Nephron progenitor cell (in vitro differentiated cells): Measurements from ENCODE around the gene ROR2.

Source experiments
- DNase-seq: peaks from one replicate; pipeline ENCODE4 v3.0.0; 2021
- H3K27ac Mint-ChIP-seq: 2 replicates; pipeline ENCODE4 v1.8.0; 2021; ENCODE audit warnings: mild to moderate bottlenecking, moderate library complexity, mixed read lengths
- H3K27me3 Mint-ChIP-seq: 2 replicates; pipeline ENCODE4 v1.8.0; 2021; ENCODE audit warnings: mild to moderate bottlenecking, low read depth, mixed read lengths; ENCODE audit not compliant: poor library complexity
- H3K36me3 Mint-ChIP-seq: 2 replicates; pipeline ENCODE4 v1.8.0; 2021; ENCODE audit warnings: low read depth, mixed read lengths
- H3K4me1 Mint-ChIP-seq: 2 replicates; pipeline ENCODE4 v1.8.0; 2021; ENCODE audit warnings: mixed read lengths
- H3K4me3 Mint-ChIP-seq: 2 replicates; pipeline ENCODE4 v1.8.0; 2021; ENCODE audit warnings: mild to moderate bottlenecking, moderate library complexity, mixed read lengths
- H3K9me3 Mint-ChIP-seq: 2 replicates; pipeline ENCODE4 v1.8.0; 2021; ENCODE audit warnings: mild to moderate bottlenecking, moderate library complexity, mixed read lengths
- TF ChIP-seq, protein P1 (sequence below): fragments of 200-600 bp; sonication (generic); IDR thresholded peaks from 2 replicates; pipeline ENCODE4 v1.5.0; 2021; ENCODE audit warnings: antibody characterized with exemption

Gene ROR2

DNA sequence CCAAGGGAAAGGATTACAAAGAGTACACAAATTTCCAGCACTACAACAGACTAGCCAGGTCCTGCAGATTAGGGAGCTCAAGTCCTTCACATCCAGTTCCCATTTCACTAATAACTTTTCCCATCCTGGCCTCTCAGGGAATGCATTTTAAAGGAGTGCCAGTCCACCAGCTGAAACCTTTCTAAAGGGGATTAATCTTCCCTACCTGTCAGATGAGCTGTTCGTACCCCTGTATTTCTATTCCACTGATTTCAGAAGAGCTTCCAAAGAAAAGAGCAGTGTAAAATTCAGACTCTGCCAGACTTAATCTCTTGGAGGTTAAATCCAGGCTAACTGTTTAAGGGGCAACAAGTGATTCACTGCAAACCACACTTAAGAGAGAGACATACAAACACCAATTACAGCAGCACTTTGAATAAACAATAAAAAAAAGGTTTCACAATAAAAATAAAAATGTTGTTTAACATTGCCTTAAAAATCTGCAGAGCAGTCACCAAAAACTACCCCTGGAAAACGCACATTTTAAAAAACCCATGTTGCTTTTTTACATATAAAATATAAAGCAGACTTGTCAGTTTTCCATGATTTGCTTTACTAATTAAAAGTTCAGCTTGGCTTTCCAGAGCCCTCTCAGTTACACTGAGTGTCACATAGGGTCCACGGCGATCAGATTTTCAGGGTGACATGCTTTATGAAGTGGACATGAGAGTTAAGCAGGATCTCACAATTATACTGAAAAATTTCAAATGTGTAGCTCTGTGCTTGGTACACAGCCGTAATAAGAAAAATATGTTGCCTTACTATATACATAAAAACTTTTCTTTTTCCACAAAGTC is 3.2 kb downstream of the ROR2 start:
- TF ChIP-seq, protein P1, sequence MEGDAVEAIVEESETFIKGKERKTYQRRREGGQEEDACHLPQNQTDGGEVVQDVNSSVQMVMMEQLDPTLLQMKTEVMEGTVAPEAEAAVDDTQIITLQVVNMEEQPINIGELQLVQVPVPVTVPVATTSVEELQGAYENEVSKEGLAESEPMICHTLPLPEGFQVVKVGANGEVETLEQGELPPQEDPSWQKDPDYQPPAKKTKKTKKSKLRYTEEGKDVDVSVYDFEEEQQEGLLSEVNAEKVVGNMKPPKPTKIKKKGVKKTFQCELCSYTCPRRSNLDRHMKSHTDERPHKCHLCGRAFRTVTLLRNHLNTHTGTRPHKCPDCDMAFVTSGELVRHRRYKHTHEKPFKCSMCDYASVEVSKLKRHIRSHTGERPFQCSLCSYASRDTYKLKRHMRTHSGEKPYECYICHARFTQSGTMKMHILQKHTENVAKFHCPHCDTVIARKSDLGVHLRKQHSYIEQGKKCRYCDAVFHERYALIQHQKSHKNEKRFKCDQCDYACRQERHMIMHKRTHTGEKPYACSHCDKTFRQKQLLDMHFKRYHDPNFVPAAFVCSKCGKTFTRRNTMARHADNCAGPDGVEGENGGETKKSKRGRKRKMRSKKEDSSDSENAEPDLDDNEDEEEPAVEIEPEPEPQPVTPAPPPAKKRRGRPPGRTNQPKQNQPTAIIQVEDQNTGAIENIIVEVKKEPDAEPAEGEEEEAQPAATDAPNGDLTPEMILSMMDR: no peak
- no peak for DNase-seq
- H3K27ac Mint-ChIP-seq: peak overlapping the region; percentile 91

DNA sequence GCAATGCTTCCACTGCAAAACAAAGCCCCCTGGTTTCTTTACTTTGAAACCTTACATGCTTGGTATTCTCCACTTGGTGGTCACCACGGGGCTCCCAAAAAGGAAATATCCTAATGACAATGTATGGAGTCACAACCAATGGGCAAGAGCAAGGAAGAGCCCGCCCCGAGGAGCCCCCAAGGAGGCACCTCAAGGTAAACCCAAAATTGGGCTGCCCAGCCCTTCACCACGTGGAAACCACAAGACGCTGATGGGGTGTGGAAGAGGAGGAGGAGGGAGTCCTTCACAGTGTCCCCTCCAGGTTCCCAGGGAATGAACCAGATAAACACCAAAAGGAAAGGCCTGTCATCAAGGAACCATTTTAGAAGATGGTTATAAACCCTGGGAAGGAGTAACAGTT is 3.8 kb downstream of the ROR2 start:
- Mint-ChIP-seq H3K4me1 (peaks cover 71% of the 10 kb centered on the region), H3K27ac (peak overlapping the region; percentile 87), H3K9me3 (peaks cover 28% of the 10 kb centered on the region), H3K27me3 (no peaks in the 10 kb centered on the region), H3K4me3 (peak overlapping the region; percentile 95), H3K36me3 (peaks cover 33% of the 10 kb centered on the region)
- TF ChIP-seq, protein P1: no peak
- no peak for DNase-seq

More for the DNA sequence above, 3.2 kb downstream of the ROR2 start:
- H3K27me3 Mint-ChIP-seq: peaks cover 4% of the 10 kb centered on the region
- peaks cover 21% of the 10 kb centered on the region for H3K9me3 Mint-ChIP-seq
- peaks cover 73% of the 10 kb centered on the region for H3K4me1 Mint-ChIP-seq
- H3K36me3 Mint-ChIP-seq: peaks cover 27% of the 10 kb centered on the region
- peak overlapping the region; percentile 95 for H3K4me3 Mint-ChIP-seq

DNA sequence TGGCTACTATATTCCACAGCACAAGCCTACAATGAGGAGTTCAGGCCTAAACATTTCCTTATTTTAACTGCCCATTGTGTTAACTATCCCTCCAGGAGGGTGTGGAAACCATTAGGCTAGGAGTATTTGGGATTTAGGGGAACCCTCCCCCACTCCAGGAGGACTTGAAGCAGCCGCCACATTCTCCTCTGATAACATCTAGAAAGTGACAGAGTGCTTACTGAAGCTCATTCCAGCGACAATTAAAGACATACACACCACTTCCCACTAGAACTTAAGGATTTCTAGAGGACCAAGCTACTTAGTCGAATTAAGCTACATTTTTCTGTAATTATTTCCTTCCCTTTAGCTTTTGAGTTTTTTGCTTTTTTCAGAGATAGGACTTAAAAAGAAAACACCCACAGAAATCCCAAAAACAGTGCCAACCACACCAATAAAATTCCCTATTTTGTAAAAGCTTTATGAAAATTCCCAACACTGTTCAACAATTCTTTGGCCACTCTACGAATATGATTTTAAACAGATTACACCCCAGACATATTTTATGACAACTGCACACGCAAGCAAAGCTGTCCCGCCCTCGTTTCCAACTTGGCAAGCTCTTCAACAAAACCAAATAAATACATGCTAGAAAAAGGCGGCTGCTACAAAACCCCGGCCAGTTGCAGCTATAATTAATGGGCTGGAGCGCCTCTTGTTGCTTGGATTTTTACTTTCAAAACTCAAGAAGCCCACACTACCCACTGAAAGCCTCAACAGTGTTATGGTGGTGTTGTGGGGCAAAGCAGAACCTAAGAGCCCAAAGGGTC is 4.5 kb downstream of the ROR2 start:
- Mint-ChIP-seq H3K36me3 (peaks cover 35% of the 10 kb centered on the region), H3K4me3 (peak overlapping the region; percentile 95), H3K9me3 (peaks cover 29% of the 10 kb centered on the region), H3K4me1 (peaks cover 67% of the 10 kb centered on the region), H3K27ac (peak overlapping the region; percentile 87), H3K27me3 (no peaks in the 10 kb centered on the region)
- TF ChIP-seq, protein P1: no peak
- no peak for DNase-seq

DNA sequence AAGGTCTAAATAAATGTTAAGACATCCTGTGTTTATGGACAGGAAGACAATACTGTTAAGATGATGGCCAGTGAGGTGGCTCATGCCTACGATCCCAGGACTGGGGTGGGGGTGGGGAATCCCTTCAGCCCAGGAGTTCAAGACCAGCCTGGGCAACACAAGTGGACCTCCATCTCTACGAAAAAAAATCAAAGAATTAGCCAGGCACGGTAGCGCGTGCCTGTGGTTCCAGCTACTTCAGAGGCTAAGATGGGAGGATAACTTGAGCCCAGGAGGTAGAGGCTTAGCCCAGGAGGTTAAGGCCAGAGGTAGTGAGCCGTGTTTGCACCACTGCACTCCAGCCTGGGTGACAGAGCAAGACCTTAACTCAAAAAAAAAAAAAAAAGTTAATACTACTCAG is 5.3 kb downstream of the ROR2 start:
- peaks cover 41% of the 10 kb centered on the region for H3K36me3 Mint-ChIP-seq

DNA sequence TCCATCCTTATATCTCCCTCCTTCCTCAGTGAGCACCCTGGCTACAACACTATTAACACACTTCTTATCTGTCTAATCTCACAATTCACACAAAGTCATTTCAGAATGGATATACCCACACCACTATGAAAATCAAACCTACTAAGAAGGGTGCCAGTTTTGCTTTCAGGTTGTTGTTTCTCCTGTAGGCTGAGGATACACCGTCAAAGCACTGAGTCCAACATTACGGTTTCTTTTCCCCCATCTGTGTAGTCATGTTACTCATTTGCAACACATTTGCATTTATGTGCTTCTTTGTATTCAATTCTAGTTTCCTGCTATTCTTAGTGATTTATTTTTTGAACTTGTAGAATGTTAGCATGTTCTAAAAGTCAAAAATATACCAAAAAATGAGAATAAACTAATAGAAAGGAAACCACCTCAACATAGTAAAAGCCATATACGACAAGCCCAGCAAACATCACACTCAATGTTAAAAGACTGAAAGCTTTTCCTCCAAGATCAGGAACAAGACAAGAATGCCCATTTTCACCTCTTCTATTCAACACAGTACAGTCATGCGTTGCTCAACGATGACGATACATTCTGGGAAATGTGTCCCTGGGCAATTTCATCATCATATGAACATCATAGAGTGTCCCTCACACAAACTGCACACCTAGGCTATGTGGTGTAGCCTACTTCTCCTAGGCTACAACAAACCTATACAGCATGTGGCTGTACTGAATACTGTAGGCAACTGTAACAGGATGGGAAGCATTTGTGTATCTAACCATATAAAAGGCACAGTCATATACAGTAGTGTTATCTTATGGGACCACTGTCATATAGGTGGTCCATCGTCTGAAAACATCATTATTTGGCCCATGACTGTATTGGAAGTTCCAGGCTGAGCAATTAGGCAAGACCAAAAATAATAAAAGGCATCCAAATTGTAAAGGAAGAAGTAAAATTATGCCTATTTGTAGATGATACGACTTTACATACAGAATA is 6.3 kb downstream of the ROR2 start:
- DNase-seq: no peak
- TF ChIP-seq, protein P1: no peak
- Mint-ChIP-seq H3K9me3 (peaks cover 29% of the 10 kb centered on the region), H3K4me1 (peaks cover 79% of the 10 kb centered on the region), H3K27me3 (no peaks in the 10 kb centered on the region), H3K27ac (no peak overlapping the region), H3K36me3 (peaks cover 48% of the 10 kb centered on the region), H3K4me3 (no peak overlapping the region)

More for the DNA sequence above, 5.3 kb downstream of the ROR2 start:
- TF ChIP-seq, protein P1: no peak
- Mint-ChIP-seq H3K27me3 (no peaks in the 10 kb centered on the region), H3K4me3 (peak overlapping the region; percentile 28), H3K9me3 (peaks cover 29% of the 10 kb centered on the region), H3K27ac (peak overlapping the region; percentile 59), H3K4me1 (peaks cover 72% of the 10 kb centered on the region)
- DNase-seq: no peak
